Central memory CD4-positive, alpha-beta T cell (primary cell): ENCODE data around the gene SNED1.

Source experiments
- DNase-seq: peaks from one replicate; pipeline ENCODE4 v3.0.0; 2022

The SNED1 gene

DNA sequence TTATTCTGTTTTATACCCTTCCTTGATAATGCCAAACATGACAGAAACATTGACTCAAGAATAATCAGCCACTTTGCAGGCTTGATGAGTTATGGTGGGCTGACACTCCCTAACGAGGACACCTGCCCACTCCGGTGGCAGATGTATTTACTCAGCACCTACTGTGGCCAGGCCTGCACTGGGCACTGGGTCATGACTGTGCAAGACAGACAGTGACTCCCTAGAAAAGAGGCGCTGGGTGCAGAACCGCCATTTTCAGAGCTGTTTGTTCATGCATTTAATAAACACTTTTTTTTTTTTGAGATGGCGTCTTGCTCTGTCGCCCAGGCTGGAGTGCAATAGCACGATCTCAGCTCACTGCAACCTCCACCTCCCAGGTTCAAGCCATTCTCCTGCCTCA lies 32.5 kb downstream of the SNED1 start:
- DNase-seq, result no peak

DNA sequence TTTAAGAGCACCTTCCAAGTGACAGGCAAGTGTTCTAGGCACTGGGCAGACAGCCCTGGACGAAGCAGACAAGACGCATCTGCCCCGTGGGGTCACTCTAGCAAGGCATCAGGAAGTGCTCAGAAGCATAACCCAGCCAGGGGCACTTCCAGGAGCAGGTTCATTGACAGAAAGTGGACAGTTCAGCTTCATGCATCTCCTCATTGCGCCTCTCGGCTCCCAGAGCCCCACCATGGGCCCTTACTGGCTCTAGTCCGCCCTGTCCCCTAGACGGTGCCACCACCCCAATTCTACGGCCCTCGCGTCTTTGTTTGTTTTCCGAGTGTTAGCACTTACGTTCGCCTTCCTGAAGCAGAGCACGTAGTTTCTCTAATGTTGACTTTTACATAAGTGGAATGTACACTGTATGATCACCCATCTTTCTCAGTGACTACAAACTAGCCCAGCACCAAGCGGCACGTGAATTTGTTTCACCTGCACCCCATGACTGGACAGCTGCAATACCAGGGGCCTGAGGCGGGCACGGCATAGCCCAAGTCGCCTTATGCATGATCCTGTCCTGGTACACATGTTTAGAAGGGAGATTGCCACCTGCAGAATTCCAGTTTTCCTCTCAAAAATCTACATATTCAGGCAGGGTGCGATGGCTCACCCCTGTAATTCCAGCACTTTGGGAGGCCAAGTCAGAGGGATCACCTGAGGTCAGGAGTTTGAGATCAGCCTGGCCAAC lies 33.2 kb downstream of the SNED1 start:
- no peak for DNase-seq

DNA sequence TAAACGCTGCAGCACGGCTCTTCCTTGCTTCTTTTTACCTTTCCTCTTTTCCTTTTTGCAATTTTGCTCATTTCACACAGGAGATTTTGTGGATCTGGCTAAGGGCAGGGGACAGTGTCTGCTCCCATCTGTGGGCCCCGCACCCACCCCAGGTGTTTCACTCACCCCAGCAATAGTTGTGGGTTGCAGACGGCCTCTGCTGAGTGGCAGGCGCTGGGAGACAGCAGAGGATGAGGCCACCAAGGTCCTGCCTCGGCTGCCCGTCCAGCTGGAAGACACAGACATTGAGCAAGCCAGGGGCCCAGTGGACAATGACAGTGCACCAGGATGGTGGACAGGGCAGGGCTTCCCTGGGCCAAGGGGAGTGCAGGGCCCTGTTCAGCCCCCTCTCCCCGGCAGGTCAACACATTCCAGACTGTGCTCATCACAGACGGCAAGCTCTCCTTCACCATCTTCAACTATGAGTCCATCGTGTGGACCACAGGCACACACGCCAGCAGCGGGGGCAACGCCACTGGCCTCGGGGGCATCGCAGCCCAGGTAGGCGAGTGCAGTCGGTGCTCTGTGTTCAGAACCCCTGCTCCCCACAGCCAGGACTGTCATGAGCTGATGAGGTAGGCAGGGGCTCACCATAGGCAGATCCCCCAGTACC lies 35.0 kb downstream of the SNED1 start:
- no peak for DNase-seq

DNA sequence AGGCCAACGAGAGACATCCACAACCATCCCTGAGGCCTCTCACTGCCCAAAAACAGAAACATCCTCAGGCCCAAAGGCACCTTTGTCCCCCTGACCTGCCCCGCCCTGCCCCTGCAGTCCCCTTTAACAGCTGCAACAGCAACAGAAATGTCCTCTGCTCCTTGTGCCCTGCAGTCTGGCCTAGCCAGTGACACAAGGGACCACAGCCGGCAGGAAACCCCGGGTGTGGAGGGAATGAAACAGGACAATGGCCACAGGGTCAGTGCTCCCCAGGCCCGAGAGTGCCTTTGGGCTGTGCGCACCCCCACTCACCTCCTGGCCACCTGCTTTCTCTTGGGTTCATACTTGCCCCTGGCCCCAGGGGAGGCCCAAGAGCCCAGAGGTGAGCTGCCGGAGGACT lies 35.6 kb downstream of the SNED1 start:
- no peak for DNase-seq

DNA sequence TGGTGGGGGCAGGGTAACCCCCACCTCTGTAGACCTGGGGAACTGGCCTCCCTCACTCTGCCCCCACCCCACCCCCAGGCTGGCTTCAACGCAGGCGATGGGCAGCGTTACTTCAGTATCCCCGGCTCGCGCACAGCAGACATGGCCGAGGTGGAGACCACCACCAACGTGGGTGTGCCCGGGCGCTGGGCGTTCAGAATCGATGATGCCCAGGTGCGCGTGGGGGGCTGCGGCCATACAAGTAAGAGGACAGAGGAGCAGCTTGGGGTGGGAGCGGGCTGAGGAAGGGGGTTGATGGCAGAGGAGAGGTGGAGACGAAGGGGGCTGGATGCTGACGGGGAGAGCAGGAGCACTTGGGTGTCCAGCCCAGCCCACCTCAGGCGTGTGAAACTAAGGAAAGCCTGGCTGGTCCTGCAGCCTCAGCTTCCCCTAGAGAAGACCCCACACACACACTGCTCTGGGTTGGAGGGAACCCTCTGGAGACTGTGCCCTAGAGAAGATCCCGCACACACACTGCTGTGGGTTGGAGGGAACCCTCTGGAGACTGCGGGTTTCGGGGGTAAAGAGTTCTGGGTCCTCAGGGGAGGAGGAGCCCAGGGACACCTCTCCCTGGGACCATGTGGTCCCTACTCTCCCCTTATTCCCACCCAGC lies 36.2 kb downstream of the SNED1 start:
- DNase-seq, result no peak

DNA sequence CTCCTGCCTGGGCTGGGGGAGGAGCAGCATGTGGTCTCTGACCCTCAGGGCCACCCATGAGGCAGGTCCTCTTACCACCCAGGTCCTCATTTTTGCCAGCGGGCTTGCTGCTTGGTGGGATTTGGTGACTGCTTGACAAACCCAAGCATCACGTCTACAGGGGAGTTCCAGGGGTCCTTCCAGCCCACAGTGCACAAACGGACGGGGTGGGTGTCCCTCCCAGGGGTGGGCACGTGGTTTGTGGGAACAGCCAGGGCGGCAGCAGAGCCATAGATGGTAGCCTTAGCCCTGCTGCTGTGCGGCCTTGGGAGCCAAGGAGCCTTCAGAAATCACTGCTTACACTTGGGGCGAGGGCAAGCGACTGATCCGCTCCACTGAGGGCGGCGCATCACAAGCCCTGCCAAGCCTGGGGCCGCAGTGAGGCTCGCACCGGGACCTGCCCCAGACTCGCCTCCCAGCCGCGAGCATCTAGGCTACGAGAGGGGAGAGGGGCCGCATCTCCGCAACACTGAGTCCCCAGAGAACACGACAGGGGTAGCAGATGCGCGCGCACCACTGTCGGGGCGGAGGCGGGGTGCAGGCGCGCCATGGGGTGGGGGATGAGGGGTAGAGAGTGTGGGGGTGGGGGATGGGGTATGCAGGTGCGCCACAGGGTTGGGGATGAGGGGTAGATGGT lies 36.9 kb downstream of the SNED1 start:
- peak; percentile 65 for DNase-seq

DNA sequence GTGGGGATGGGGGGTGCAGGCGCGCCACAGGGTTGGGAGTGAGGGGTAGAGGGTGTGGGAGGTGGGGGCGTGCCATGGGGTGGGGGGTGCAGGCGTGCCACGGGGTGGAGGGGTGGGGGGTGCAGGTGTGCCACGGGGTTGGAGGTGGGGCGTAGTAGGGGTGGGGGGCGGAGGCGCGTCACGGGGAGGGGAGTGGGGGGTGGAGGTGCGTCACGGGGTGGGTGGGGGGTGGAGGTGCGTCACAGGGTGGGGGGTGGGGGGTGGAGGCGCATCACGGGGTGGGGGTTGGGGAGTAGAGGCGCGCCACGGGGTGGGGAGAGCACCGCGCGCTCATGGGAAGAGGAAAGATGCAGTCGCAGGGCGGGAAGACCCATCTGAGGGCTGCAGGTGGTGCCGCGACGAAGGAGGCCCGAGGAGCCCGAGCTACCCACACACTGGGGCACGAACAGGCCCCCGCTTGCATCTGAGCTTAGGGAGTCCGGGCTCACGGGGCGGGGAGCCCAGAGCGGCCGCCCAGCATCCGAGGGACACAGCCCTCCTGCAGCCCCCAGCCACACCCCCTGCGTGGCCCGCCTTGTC lies 37.5 kb downstream of the SNED1 start:
- DNase-seq, result peak; percentile 70

DNA sequence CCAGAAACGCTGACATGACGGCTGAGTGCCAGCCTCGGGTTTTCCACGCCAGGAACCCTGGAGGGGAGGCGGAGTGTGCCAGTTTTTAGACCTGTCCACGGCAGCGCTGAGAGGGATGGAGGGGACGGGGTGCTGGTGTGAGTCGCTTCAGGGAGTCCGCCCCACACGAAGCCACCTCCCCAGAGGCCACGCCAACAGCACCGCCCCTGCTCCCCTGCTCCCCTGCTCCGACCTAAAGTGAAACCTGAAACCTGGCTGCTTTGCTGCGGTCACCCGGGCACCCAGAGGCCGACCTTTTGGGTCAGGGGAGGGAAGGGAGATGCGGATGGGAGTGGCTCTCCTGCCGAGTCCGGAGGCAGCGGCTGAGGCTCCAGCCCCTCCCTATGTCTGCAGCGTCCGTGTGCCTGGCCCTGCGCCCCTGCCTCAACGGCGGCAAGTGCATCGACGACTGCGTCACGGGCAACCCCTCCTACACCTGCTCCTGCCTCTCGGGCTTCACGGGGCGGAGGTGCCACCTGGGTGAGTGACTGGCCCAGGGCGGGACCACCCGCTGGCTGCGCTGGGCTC lies 38.1 kb downstream of the SNED1 start:
- DNase-seq, result peak; percentile 80

DNA sequence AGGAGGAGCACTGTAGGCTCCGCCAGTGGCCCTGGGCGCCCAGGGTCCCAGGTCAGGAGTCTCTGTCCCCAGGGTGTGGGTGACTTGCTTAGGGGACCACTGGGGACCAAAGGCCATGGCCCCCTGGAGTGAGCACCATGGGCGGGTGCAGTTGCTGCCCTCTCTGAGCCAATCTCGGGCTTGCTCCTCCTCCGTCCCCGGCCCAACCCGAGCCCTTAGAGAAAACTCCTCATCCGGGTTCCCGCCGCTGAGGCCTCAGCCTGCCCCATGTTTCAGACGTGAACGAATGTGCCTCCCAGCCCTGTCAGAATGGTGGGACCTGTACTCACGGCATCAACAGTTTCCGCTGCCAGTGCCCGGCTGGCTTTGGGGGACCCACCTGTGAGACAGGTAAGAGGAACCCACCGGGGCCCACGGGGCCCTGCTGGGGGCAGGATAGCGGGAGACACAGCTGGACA lies 38.6 kb downstream of the SNED1 start:
- DNase-seq, result no peak

DNA sequence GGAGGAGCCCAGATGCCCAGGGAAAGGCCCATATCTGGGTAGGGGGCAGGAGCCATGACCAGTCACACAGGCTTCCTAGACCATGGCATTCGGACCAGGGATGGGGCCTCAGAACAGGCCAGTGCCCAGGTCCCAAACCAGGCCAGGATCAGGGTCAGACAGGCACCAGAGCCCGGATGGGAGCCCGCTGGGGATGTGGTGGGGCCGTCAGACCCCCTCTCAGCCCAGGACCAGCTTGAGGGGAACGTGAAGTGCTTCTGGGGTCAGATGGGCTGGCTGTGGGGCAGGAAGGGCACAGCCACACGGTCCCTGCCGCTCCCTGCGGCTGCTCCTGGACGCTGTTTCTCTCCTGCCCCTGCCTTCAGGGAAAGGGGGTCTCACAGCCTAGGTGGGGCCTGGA lies 39.1 kb downstream of the SNED1 start:
- no peak for DNase-seq

DNA sequence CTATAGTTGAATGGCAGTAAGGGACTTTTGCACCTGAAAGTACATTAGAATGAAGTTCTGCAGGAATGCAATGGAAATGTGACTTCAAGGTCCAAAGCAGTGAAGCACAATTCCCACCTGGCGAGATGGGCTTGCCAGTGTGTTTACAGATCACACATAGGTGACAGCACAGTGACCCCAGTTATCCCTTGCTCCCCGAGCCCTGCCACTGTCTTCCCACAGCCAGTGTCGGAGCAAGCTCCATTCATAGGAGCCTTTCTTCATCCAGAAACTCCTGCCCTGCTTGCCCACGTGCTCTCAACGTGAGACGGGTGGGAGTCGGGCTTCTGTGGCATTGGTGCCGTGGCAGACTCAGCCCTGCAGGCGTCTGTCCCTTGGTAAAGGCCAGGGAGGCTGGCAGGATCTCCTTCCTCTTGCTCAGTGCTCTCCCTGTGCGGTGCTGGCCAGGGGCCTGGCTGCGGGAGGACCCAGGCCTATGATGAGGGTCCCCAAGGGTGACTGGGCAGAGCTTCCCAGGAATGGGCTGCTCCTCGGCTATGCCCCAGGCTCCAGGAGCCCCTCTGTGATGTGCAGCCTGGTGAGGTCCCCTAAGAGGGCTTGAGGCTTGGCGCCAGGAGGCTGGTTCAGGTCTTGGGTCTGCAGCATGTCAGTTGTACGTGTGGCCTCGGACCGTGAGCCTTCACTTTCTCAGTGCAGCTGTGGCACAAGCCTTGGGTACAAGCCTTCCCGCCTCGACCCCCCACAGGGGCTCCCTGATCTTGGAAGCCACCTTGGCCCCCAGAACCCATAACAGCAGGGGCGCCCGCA lies 40.2 kb downstream of the SNED1 start:
- no peak for DNase-seq

DNA sequence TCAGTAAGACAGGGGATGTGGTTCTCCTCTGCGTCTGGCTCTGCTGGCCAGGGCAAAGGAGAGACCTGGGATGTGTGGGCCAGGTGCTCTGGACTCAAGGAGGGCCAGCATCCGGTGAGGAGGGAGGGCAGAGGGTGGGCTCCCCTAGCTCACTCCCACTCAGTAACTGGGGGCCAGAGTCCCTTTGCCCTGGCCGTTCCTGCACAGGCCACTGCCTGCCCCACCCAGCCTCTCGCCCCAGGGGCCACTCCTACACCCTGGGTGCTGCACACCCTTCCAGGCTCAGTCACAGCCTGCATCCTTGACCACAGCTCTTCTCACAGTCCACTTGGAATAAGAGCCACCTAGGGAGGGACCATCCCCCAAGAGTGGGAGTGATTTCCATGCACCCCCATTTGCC lies 41.0 kb downstream of the SNED1 start:
- no peak for DNase-seq

DNA sequence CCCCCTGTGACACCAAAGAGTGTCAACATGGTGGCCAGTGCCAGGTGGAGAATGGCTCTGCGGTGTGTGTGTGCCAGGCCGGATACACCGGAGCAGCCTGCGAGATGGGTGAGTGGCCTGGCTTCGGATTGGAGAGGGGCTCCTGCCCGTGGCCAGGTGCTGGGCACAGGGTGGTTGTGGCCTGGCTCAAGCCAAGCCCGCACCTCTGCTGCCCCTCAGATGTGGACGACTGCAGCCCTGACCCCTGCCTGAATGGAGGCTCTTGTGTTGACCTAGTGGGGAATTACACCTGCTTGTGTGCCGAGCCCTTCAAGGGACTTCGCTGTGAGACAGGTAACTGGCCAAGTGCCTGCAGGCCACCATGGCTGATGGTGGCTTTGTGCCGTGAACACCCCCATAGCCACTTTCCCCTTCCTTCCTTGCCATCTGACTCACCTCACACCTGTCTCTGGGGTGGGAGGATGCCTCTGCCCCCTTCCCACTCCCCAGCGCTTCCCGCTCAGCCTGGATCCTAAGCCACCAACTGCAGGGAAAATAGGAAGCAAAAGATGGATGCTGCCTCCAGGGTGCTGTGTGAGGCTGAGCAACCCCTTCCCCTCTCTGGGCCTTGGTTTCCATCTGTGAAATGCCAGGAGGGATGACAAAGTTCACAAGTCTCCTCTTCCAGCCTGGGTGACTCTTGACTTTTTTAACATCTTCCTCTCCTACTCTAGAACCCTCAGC lies 41.8 kb downstream of the SNED1 start:
- no peak for DNase-seq

DNA sequence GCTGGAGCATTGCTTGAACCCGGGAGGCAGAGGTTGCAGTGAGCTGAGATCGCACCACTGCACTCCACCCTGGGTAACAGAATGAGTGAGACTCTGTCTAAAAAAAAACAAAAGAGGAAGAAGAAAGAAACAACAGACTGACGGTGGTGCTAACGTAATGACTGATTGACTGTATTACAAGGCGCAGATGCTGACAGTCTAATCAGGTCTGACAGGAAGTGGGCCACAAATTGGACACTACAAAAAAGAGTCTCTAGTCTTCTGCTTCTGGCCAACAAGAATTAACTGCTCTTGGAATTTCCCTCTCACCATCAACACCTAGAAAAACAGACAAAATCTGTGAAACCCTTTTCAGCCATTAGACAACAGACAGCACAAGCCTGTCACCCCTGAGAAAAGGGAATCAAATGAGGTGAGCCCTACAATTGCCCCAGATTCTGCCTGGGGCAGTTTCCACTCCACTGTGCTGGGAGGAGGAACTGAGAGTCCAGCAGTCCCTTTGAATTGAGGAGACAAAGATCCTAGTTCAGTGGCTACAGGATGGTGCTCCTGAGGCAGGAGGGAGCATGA lies 43.3 kb downstream of the SNED1 start:
- DNase-seq, result peak; percentile 20

DNA sequence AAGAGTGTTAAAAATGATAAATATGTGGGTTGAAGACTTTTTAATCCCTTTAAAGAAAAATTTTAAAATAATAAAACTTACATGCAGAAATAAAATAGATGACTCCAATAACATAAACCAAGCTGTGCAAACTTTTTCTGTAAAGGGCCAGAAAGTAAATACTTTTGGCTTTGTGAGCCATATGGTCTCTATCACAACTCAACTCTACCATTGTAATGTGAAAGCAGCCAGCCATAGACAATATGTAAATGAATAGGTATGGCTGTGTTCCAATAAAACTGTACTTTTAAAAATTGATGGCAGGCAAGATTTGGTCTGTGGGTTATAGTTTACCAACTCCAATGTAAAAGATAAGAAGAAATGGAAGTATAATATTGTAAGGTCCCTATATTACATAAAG lies 45.2 kb downstream of the SNED1 start:
- DNase-seq, result no peak

DNA sequence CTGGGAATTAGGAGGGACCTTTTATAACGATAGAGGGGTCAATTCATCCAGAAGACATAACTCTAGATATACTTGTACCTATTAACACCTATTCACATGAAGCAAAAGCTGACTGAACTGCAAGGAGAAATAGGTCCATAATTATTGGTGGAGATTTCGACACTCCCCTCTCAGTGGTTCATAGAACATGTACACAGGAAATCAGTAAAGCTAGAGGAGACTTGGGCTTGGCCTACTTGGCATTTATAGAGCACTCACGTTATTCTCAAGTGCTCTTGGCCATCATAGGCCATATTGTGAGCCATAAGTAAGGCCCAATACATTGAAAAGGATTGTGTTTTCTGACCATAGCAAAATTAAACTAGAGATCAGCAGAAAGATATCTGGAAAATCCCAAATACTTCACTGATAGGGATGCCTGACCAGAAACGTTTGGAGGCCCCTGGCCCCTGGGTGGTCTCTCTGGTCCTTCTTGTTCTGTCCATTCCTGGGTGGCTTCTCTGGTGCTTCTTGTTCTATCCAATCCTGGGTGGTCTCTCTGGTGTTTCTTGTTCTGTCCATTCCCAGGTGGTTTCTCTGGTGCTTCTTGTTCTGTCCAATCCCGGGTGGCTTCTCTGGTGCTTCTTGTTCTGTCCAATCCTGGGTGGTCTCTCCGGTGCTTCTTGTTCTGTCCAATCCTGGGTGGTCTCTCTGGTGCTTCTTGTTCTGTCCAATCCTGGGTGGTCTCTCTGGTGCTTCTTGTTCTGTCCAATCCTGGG lies 49.0 kb downstream of the SNED1 start:
- no peak for DNase-seq

DNA sequence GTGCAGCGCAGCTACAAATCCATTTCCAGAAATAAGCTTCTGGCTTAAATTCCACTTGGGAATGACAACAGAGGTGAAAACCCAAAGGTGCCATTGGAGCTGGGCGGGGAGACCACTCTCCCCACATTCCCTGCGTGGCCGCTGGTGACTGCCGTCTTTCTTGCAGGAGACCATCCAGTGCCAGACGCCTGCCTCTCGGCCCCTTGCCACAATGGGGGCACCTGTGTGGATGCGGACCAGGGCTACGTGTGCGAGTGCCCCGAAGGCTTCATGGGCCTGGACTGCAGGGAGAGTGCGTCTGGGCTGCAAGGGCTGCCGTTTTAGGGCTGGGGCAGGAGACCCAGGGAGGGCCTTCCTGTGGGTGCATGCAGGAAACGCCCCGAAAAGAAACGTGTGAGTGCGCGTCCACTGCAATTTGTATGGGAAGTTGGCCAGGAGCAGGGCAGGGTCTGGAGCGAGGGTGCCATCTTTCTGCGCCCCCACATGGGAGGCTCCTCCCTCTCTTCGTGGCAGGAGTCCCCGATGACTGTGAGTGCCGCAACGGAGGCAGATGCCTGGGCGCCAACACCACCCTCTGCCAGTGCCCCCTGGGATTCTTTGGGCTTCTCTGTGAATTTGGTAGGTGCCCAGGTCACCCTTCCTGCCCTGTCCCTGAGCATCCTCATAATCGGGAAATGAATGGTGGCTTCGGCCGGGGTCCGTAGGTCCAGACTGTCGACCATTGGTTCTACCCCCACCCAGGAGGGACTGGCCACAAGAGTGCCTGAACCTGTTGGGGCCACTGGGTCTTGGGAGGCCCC lies 49.9 kb downstream of the SNED1 start:
- DNase-seq, result no peak

DNA sequence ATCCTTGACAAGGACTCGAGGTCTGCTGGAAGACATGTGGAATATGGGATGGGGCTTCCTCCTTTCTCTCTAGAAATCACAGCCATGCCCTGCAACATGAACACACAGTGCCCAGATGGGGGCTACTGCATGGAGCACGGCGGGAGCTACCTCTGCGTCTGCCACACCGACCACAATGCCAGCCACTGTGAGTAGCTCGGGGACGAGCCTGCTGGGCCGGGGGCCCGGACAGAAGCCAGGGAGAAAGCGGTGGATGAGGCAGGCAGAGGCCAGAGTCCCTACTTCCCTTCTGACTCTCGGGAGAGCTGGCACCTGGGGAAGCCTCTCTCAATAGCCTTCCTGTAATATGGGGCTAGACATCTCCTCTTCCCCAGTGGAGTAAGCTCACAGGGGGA lies 50.5 kb downstream of the SNED1 start:
- DNase-seq, result no peak
